HG02571 (cell line): ENCODE measurements around the gene TNFRSF6B.

Experiments used
- ATAC-seq: cut with Tn5 transposase; IDR thresholded peaks from one replicate; pipeline ENCODE4 v1.9.1; 2021; ENCODE audit warnings: mild to moderate bottlenecking, moderate library complexity; ENCODE audit not compliant: unreplicated experiment

Gene TNFRSF6B

DNA sequence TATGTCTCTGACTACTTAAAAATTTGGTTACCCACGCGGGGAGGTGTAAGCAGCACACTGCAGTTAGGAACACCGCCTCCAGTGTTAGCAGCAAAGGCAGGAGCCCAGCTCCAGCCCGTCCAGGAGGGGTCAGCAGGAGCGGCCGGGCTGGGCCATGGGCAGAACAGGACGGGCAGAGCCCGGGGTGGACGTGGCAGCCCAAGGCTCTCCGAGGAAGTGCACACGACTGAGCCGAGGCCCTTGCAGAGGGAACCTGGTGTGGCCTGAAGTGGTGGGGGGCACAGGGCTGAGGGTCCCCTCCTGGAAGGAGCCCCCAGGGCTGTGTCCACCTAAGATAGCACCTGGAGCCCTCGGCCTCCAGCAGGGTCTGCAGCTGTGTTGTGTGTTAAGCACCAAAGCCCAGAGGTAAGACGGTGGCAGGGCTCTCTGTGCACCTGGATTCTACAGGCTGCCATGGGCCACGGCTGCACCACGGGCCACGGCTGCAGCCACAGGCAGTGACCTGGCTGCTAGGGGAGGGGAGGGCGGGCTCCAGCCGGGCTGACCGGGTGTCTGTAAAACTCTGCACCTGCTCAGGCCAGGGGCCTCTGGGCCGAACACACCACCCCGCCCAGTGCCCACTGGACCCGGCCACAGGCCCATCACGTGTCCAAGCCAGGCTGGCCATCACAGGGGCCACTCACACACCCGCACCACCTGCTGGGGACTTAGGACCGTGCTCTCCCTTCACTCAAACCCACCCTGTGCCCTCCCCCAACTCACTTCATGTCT lies 49.7 kb downstream of the TNFRSF6B start:
- no peak for ATAC-seq

DNA sequence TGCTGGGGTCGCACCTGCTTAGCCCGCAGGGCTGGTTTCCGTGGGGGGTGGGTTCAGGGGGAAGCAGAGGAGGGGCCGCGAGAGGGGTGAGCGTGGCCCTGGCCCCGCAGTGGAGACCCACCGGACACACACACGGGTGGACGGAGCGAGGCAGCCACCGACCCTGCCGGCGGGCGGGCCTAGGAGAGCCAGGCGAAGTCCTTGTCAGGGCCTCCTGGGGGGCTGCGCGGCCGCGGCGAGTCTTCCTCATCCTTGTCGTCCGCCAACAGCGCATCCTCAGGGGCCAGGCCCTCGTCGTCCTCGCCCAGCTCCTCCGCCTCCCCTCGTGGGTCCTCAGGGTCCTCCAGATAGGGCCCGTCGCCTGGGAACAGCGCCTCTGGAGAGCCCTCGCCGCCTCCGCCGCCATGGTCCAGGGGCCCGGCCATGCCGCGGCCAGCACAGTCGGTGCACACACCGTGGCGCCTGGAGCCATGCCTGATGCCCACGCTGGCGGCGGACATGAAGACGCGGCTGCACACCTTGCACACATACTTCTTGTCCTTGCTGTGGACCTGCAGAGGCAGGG lies 50.4 kb downstream of the TNFRSF6B start:
- ATAC-seq = no peak

DNA sequence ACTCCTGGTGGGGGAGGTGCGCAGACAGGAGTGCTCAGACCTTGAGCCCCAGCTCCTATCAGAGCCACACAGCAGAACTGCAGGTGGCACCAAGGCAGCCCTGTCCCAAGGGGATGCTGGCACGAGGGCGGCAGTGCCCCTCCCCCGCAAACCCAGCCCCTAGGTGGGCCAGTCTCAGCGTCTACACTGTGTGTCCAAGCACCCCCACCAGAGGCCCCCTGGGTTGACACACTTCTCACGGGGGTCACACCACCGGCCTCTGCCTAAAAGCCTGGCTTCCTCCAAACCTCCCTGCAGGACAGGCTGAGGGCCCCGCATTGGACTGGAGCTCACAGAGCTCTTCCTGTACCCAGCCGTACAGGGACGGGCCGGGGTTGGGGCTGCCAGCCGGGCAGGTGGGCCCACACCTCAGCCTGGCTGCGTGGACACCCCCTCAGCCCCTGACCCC lies 51.2 kb downstream of the TNFRSF6B start:
- ATAC-seq = no peak
